HG03139 (cell line): ENCODE data around the gene ACVRL1.

Experiments
- ATAC-seq: cut with Tn5 transposase; IDR thresholded peaks from one replicate; pipeline ENCODE4 v1.9.1; 2021; ENCODE audit not compliant: unreplicated experiment

Gene ACVRL1

GRCh38 chr12:51907083-51907855 is at the start of gene ACVRL1:
ACVRL1 (plus strand) TSS chr12:51907504; CDS start chr12:51912475, 4,971 bp downstream.
- no peak for ATAC-seq

DNA sequence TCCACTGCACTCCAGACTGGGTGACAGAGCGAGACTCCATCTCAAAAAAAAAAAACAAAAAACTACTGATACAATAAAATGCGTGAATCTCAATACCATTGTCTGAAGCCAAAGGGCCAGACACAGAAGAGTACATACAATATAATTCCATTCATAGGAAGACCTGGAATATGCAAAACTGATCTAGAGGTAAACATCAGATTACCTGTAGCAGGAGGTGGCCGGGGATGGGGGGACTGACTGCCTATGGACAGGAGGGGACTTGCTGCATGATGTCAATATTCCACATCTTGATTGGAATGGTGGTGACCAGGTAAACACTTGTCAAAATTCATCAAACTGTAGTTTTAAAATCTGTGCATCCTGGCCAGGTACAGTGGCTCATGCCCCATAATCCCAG is 46.3 kb upstream of the ACVRL1 start:
- ATAC-seq: no peak

- ATAC-seq: no peak
Measured at GRCh38 chr12:51862947-51863346, 44.4 kb upstream of the ACVRL1 start.

DNA sequence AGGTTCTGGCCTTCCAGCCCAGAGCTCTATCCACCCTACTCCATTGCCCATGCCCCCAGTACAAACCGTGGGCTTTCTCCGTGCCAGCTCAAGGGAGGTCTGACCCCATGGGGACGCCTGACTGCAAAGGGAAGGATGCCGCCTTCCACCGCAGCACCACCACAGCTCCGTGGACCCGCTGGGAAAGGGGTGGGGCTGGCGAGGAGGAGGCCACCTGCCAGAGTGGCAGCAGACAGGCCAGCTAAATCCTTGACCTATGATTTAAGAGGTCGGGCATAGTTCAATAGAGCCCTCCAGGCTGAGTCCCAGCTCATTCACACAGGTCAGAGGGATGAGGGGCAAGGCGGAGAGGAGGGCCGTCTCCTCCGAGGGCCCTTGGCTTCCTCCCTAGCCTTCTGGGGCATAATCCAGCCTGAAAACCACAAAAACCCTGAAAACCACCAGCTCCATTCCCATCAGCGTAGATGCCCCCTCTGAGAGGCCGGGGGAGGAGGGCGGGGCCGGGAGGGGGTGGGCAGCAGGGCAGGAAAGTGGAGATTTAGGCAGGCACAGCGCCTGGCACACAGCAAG is 43.9 kb upstream of the ACVRL1 start:
- ATAC-seq: no peak

DNA sequence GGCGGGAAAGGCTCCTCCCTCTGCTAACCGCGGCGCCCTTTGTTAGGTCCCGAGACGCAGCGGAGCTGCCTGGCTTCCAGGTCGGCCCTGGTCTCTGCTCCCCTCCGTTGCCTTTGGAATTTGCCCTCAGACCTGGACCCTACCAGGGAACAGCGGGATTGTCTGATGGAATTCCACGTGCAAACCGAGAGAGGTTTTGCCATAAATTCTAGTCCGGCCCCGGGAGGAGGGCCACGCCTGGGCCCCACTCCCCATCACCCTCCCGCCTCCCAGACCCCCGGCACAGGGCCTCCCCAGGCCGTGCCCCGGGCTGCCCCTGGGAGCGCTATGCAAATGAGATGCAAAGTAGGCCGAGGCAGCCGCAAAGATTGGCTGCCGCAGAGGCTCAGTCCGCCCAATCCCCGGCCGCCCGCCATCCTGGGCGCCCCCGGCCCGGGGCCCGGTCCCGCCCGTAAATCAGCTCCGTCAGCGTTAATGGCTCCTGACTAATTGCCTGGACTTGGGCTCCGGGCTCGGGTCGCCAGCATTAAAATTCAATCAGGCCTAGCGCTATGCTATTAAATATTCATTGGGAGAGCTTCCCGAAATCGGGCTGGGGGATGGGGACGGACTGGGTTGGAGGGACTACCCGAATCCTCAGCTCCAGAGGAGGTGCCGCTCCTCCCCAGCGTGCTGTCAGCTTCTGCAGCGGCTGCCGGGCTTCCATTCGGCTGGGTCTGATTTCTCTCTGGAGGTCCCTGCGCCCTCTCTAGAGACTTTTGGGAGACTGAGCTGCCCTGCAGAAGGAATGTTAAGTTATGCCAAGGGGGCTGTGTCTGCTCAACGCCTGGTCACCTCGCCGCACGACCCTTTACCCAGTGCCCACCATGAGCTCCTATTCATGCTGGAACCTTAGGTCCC is 43.1 kb upstream of the ACVRL1 start:
- ATAC-seq: no peak

DNA sequence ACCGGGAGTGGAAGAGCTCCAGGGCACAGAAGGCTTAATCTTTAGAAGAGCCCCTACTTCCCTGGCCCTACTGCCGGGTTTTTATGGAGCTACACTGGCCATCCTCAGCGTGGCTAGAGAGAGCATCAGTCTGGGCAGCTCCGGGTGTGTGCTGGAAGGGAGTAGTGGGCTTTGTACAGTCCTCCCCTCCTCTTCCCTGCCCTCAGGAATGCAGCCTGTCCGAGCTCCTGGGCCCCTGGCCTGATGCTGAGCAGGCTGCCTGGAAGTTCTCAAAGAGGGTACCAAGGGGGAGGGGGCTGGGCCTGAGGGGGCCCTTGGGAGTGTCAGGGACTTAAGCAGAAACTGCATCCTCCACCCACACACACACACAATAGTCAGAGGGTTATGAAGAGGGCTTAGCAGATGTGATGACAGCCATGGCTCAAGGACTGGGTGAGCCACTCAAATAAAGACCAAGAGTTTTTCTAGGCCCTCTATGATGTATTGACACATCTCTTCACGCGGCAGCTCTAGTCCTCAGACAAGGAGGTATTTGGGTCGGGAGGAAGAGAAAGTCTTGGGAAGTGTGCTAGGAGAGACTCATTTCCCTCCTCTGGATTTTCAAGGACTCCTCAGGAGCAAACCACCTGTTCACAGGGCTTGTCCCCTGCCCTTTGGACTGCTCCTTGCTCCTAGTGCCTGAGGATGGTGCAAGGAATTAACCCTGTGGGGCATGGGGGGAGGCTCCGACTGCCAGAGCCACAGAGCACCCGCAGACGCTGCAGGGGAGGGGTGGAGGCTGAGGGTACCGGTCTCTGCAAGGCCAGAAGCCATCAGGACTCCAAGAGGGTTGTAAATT is 42.3 kb upstream of the ACVRL1 start:
- no peak for ATAC-seq

GRCh38 chr12:51865757-51866270 is 41.5 kb upstream of the ACVRL1 start:
- no peak for ATAC-seq

DNA sequence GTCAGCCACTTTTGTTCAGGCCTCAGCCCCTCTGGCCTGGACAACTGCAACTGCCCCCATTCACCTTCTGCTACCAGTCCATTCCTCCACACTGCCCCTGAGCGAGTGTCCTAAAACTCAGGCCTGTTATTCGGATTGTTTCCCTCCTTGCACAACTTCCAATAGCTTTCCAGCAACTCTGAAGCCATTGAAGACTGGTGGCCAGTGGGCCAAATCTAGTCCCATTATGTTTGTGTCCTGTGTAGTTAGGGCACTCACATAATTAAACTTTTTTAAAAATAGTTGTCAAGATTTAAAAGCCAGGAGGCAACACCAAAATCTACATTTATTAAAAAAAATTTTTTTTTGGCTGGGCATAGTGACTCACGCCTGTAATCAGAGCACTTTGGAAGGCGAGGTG is 41.0 kb upstream of the ACVRL1 start:
- ATAC-seq: no peak

DNA sequence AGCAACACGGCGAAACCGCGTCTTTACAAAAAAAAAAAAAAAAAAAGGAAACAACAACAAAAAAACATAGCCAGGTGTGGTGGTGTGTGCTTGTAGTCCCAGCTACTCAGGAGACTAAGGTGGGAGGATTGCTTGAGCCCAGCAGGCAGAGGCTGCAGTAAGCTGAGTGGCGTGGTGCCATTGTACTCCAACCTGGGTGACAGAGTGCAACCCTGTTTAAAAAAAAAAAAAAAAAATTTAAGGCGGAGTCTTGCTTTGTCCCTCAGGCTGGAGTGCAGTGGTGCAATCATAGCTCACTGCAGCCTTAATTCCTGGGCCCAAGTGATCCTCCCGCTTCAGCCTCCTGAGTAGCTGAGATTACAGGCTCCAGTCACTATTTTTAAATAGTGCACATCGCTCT is 40.5 kb upstream of the ACVRL1 start:
- ATAC-seq: no peak

DNA sequence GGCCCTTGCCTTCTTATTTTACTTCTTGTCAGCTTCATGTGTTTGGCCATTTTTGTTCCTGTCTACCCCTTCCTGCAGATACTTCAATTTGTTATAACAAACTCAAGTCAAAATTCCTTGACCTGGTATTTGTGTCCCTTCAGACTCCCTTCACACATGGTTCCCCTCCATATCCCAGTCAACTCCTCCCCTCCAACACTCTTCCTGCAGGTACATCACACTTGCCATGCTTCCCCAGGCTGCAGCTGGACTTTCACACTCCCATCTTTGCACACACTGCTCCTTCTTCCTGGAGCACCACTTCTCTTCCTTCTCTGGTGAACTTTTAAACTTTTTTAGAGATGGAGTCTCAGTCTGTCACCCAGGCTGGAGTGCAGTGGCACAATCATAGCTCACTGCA is 39.9 kb upstream of the ACVRL1 start:
- no peak for ATAC-seq

DNA sequence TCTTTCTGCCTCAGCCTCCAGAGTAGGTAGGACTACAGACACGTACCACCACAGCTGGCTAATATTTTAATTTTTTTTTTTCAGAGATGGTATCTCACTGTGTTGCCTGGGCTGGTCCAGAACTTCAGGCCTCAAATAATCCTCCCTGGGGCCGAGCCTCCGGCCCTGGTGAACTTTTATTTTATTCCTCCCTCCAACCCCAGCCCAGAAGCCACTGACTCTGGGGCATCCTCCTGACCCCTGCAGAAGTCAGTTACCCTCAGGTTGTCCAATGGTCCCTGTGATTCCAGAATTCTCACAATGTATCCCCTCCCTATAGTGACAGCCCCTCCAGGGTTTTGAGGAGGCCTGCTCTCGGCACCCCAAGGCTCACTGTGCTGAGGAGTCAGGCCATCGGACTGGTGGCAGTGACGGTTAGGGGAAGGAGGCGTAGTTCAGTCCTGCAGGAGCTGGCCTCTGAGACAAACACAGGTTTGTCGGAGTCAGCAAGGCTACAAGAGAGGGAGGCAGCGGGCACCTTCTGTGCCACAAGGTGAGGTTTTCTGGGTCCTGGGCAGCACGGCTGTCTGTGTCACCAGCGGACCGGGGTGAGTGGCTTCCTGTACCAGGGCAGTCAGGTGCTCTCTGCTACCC is 39.4 kb upstream of the ACVRL1 start:
- no peak for ATAC-seq

- no peak for ATAC-seq
Measured at GRCh38 chr12:51868821-51869495, 38.3 kb upstream of the ACVRL1 start.

DNA sequence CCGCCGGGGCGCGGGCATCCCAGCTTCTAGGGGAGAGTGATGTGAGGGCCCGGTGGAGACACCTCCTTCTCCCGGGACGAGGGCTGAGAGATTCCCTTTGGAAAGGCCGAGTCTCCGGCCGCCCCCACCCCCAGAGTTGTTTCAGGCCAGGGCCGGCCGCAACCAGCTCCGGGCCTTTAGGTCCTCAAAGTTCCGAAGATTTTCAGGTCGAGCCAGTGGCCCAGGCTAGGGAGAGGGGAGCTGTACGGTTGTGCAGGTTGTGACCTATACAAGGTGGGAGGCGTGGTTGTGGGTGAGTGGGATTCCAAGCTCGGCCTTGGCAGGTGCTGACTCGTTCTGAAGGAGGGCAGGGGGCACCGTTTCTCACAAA is 37.8 kb upstream of the ACVRL1 start:
- ATAC-seq: no peak

GRCh38 chr12:51869931-51870330 is 37.4 kb upstream of the ACVRL1 start:
- no peak for ATAC-seq

GRCh38 chr12:51870504-51870903 is 36.8 kb upstream of the ACVRL1 start:
- ATAC-seq: no peak

- no peak for ATAC-seq
Measured at GRCh38 chr12:51871126-51871525, 36.2 kb upstream of the ACVRL1 start.

DNA sequence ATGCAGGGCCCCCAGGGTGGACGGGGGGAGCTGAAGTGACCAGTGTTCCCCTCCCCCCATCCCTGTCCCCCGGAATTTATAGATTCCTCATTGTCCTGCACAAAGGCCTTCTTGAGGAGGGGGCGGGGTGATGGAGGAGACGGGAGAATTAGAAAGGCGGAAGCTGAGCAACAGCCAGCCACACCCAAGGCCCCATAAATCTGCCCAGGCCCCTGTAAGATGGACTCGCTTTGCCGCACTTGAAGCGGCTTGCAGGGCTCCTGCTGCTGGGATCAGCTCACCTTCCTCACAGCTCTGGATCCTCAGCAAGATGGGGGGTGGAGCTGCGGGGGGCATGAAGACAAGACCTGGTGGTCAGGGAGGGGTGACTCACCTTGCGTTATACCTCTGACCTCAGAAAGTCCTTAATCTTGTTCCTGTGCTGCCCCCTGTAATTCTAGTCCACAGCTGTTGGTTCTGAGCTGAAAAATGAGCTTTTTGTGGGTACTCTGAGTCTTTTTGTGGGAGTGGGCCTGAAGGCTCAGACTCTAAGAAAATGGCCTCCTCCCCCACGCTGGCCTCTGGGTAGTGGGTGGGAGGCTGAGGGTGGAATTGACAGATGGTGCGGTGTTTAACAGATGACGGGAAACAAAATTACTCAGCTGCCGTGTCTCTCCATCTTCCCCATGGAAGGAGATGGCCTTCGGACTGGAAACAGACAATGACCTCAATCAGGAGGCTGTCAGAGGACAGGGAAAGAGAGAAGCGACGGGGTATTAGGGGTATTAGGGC is 35.2 kb upstream of the ACVRL1 start:
- ATAC-seq: no peak

DNA sequence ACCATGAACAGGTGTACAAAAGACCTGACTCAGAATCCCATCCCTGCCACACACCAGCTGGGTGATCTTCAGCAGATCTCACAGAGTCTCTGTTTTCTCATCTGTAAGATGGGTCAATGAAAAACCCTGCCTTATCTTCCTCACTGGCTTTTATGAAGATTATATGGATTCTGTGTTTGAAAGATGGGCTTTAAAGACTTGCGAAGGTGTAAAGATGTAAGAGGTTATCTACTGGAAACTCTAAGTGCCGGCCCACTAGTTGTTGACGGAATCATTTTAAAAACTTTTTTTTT is 34.7 kb upstream of the ACVRL1 start:
- no peak for ATAC-seq
